AG04449 (cell line): ENCODE measurements around the gene IGSF9B.

Experiments
- CTCF ChIA-PET: fragments of 350-600 bp; formaldehyde crosslinking; extraction: SDS; loops from one replicate; lab custom pipeline; 2021; ENCODE audit warnings: antibody characterized with exemption; lab: Yijun Ruan, JAX
- POLR2A ChIA-PET: fragments of 400-600, 350-600 bp; formaldehyde crosslinking; extraction: SDS; loops from one replicate; lab custom pipeline; 2020; ENCODE audit warnings: antibody characterized with exemption, inconsistent platforms; lab: Yijun Ruan, JAX
- DNase-seq: peaks from one replicate; pipeline ENCODE4 v3.0.0-alpha.2; 2010; ENCODE audit warnings: low read depth, low spot score
- H3K4me3 ChIP-seq: 2 replicates; pipeline ENCODE4 v1.5.1; 2011; ENCODE audit warnings: low read depth, mild to moderate bottlenecking, control low read depth, low read length
- CTCF ChIP-seq: IDR thresholded peaks from one replicate; pipeline ENCODE4 v1.5.1; 2011; ENCODE audit warnings: mild to moderate bottlenecking, moderate library complexity, low read length, control low read depth, inconsistent platforms; ENCODE audit not compliant: insufficient read depth; ENCODE audit errors: missing control alignments

The IGSF9B gene

GRCh38 chr11:133993107-133993506, 36.3 kb upstream of the IGSF9B start:
- TF ChIP-seq CTCF = no peak
- CTCF ChIA-PET = no interaction called here
- POLR2A ChIA-PET = no interaction called here
- H3K4me3 ChIP-seq = no peak overlapping the region
- DNase-seq = no peak

DNA sequence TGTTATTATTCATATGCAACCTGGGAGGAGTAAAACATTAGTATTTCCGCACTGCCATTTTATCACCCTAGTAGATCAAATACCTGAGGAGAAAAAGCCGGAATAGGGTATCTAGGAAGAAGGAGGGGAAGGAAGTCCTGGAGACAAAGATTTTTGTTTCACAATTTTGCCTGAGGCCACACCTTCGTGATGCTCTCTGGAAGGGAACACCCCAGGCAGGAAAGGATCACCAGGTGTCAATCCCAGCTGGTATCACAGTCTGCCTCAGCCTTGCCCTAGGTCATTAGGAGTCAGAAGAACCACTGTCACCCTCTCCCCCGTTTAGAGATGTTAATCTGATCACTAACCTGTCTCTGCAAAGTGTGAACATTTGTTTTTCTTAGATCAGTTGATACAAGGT, 35.4 kb upstream of the IGSF9B start:
- CTCF ChIA-PET = no interaction called here
- POLR2A ChIA-PET = no interaction called here
- no peak for TF ChIP-seq CTCF
- H3K4me3 ChIP-seq = no peak overlapping the region
- no peak for DNase-seq

- no peak for DNase-seq
- ChIA-PET POLR2A (no interaction called here), CTCF (no interaction called here)
- TF ChIP-seq CTCF = no peak
- H3K4me3 ChIP-seq = no peak overlapping the region
These were observed 34.3 kb upstream of the IGSF9B start for GRCh38 chr11:133991101-133991500.

DNA sequence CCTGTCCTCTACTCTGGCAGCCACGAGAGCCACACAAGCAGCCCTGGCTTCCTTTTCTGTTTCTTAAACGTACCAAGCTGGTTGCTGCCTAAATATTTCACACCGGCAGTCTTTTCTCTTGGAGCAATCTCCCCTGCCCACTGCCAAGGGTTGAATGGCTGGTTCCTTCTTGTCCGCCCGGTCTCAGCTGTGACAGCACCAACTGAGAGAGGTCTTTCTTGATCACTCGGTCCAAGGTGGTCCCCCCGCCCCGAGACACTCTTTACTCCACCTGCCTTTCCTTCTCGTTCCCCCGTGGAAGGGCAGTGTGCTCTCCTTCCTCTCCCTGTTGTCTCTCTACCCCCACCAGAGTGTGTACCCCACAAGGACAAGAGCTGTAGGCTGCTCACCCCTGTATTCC, 33.7 kb upstream of the IGSF9B start:
- DNase-seq = no peak
- ChIA-PET CTCF (no interaction called here), POLR2A (no interaction called here)
- H3K4me3 ChIP-seq = no peak overlapping the region
- no peak for TF ChIP-seq CTCF

GRCh38 chr11:133988686-133989410, 32.1 kb upstream of the IGSF9B start:
- CTCF ChIA-PET = no interaction called here
- no peak overlapping the region for H3K4me3 ChIP-seq
- POLR2A ChIA-PET = no interaction called here
- DNase-seq = no peak
- TF ChIP-seq CTCF = no peak

GRCh38 chr11:133987171-133987570, 30.4 kb upstream of the IGSF9B start:
- DNase-seq = no peak
- CTCF ChIA-PET = no interaction called here
- no peak overlapping the region for H3K4me3 ChIP-seq
- POLR2A ChIA-PET = no interaction called here
- TF ChIP-seq CTCF = no peak
